HG02798 (cell line): Measurements from ENCODE around the gene ABCA4.

Source experiments
- ATAC-seq: cut with Tn5 transposase; IDR thresholded peaks from one replicate; pipeline ENCODE4 v1.9.1; 2021; ENCODE audit warnings: mild to moderate bottlenecking; ENCODE audit not compliant: unreplicated experiment, poor library complexity

Gene ABCA4

DNA sequence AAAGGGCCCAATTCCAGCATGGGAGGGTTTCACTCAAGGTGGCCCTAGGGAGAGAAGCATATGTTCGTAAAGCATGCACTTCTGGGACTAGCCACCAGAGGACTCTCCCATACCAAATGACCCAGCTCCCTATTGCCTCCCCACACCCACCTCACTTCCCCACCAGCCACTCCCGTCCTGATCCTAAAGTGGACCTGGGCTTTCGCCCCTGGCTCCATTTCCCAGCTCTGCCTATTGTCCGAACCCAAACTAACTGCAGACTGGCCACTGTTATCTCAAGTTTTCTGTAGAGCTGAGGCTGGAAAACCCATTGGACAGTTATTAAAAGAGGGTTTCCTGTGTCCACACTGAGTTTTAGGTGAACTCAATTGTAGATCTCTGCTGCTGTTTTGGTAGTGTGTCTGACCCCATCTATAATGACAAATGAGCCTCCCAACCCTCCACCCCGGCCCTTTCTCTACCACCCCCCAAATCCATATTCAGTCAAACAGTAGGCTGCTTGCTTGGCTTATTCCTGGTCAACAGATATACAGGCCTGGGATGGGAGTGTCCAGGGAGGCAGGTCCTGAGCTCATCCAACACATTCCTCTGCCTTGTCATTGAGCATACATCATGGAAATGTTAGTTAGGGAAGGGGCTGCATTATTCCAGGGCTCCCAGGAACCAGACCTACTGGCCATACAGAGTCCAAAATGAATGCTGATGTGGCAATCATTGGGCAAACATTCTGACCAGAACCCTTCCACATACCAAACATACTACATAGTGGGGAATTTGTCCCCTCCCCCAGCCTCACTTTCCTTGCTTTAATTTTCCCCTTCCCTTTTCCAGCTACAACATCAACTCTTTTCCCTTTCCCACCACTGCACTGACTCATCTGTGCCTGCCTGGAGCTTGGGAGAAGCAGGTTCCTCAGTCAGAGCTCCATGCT lies 59.2 kb downstream of the ABCA4 start:
- peak; percentile 87 for ATAC-seq

DNA sequence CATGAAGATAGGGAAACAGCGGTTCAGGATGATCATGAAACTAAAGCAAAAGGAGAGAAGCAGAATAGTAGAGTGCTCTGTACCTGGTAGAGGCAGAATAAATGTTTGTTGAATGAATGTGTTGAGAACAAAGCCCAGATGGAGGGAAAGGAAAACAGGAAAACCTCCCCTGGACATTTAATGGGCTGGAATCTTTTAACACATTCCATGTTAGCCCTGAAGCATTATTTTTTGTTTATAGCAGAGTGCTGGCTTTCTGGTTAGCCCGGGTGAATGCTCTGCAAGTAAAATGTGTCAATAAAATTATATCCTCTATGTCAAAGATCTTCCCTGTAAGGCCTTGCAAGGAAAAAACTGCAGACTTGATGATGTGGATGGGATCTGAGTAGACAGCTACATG lies 60.2 kb downstream of the ABCA4 start:
- ATAC-seq: no peak

DNA sequence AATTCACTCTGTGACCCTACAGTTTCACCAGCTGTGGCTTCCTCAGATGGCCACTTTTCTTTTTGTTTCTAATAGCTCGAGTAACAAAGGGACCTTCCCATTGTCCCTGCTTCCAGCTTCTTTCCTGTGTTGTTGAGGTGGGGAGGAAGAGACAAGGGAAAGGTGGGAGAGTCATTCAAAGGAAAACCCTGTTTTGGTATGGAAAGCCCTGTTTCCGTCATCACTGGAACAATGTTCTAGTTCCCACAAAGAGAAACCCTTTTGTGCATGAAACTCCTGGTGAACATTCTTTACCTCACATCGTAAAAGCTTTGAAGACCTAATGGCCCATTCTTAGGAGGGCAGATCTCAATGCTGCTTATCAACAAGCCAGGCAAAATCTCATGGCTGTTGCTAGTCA lies 62.2 kb downstream of the ABCA4 start:
- no peak for ATAC-seq

DNA sequence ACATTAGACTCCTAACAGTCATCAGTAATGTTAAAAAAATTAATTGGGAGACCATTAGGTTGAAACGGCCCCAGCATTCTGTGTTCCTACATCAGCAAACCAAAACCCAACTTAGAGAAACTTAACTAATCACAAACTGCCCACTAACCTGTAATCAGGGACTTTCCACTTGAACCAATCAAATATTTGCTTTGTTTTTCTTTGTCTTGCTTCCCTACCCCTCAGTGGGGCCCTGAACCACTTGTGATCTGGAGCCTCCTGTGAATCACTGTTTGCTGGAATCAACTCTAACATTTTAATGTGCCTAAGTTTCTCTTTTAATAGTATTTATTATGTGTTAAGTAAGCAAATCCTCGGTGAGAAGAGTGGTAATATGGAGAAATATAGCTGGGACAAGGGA lies 64.0 kb downstream of the ABCA4 start:
- ATAC-seq: no peak

DNA sequence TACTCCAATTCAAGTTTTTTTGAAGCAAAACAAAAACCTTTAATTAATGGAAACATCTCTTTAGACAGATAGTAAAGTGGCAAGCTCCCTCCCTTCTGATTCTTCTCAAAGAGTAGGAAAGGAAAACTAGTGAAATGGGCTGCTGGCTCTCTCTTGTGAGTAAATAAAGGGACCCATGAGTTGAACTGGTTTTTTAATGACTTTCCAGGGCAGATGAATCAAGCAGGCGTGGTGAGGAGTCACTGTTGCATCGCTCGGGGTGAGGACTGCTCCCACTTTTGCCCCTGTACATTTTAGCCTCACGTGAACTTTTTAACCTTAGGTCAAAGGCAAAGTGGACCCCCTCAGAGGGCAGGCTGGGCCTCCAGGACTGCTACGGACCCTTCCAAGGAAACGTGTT lies 64.8 kb downstream of the ABCA4 start:
- no peak for ATAC-seq

DNA sequence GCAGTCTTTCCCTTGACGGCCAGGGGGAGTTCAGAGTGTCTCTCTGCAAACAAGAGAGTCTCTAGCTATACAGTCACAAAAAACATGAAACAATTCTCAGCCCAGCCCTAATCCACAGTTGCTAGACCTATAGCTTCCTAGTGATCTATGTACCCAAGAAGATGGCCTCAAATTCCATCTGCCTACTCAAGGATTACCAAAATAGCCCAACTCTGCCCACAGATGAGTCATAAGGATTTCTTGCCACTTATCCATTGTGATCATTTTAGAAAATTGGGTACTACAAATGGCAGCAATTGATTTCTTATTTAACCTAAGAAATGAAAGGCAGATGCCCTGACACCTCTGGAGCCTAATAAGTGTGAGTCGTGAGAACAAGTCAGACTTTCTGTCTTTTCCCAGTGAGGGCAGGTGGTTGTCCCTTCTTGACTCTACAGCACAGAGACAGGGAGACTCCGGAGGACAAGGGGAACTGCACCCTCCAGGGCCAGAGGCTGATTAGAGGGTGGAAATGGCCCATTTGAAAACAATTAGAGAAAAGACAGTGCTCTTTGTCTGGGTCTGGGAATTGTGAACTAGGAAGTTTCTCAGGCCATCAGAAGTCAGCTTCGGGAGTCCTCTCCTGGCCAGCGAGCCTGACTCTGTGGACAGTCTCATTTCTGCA lies 65.4 kb downstream of the ABCA4 start:
- no peak for ATAC-seq

DNA sequence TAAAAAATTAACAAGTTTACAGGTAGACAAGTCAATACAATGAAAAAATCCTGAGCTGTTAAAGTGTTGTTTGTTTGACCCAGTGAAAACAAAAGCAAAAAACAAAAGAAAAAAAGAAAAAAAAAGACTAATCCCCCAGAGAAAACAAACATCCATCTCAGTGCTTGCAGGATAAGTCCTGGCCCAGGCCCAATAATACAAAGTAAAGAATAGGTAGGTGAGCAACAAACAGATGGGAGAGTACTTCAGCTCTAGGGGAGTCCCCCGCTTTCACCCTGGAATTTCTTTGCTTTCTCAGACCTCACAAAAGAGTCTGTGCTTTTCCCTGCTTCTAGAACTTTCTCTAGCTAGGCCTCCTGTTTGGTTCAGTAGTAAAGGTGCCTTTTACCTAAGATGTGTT lies 70.3 kb downstream of the ABCA4 start:
- no peak for ATAC-seq

DNA sequence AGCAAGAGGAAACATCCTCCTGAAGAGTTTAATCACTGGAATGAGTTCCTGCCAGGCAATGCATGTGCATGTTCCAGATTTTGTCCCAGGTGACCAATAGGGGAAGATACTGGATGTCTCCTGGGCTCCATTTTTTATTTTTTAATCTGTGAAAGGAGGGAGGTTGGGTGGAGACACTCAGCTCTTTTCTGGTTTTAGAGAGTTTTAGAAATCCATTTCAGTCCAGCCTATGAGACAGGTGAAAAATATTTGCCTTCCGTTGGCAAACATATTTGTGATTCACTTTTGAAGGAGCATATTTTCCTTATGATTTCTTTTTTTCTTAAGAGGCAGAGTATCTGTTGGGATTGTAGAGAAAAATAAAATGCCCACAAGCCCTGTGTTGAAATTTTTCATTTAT lies 70.7 kb downstream of the ABCA4 start:
- no peak for ATAC-seq

DNA sequence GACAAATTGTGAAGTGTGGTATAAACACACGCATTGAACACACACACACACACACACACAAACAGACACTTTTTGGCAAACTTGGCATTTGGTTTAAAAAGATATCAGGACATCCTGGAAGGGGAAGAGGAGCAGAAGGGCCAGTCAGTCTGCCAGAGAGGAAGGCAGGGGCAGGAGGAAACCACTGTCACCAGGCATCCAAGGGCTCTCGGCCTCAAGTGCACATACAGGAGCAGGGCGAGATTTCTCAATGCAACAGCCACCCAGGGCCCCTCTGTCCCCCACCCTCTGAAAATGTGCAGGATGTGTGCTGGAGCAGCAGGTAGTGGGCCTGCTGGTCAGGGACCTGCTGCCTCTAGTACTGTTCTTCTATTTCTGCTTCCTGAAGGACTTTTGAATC lies 71.2 kb downstream of the ABCA4 start:
- no peak for ATAC-seq

DNA sequence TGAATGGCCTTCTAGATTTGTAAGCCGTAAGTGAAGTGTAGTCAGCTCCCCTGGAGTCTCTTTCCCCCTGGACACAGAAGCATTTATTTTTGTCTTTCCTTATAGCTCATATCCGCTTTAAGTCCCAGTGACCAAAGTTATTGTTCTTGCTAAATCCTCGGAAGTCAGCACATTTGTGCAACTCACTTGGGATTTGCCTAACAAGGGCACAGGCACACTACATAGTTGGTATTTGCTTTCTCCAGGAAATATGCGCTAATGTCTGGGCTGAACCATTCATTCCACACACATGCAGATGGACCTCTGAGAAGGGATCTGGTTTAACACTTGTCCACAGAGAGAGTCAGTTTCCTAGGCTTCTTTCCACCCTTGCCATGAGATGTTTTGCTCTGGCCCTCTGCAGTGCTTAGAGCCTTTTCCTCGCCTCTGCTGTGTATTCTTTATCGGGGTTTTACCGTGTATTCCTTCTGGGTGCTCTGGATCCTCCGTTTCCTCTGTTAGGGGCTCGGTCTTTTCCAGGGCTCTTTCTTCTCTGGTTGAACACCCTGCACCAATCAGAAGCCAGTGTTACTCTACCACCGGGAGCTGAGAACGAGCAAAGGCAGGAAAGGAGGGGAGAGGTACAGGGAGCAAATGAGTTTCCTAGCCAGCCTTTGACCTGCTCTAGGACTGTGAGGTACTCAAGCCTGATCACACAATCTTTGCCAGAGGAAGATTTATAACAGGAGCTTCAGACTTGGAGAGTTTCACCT lies 72.4 kb downstream of the ABCA4 start:
- no peak for ATAC-seq

DNA sequence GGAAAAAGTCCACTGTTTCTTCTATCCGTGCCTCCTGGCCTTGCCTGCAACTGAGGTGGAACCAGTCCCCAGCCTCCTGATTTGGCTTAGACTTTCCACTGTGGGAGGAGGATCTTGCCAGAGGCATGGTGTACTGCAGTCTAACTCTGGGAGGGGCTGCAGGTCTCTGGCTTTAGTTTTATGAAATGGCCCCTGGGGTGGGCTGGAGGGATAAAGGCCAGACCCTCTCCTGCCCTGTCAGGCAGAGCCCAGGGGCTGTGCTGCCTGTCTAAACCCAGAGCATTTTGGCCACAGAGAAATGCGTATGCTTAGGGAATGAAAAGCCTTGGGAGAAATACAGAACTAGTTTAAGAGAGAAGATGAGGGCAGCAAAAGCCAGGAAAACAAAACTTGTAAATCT lies 73.0 kb downstream of the ABCA4 start:
- no peak for ATAC-seq

DNA sequence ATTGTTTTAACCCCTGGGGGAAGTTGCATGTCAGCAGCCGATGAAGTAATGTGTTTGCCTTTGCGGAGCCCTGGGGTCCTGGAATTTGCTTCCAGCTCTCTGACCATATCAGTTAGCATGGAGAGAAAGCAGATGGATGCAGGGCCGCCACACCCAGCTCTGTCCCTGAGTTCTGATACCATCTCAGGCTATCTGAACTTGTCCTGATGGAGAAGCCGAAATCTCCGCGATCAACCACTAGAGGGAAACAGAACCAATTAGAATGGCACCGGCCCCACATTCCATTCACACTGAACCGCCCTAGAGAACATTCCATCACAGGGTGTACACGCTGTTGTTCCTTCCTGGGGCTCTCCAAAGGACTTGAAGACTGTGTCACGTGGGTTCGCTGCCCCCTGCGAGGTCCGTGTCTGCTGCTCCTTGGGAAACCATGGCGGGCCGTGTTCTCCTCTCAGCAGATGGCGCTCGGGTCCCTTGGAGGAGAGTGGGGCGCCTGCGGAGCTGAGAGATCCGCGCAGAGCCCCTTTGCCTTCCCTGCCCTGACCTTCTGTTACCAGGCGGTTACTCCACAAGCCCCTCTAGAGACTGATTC lies 75.4 kb downstream of the ABCA4 start:
- peak; percentile 49 for ATAC-seq

DNA sequence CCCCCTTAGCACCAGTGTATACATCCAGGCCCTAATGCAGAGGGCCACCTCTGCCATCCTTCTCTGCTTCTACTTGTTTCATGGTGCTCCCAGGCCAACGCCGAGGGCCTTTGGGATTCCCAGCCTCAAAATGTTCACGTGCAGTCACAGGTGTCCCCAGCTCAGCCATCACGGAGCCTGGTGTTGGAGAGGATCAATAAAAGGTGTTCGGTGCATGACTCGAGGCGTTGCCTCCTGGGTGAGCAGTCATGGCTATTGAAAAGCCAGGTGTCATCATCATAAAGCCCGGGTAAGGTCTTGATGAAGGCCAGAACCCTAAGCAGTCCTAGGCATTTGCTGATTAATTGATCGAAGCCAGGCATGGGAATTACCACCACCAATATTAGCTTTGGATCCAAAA lies 76.1 kb downstream of the ABCA4 start:
- ATAC-seq: no peak

DNA sequence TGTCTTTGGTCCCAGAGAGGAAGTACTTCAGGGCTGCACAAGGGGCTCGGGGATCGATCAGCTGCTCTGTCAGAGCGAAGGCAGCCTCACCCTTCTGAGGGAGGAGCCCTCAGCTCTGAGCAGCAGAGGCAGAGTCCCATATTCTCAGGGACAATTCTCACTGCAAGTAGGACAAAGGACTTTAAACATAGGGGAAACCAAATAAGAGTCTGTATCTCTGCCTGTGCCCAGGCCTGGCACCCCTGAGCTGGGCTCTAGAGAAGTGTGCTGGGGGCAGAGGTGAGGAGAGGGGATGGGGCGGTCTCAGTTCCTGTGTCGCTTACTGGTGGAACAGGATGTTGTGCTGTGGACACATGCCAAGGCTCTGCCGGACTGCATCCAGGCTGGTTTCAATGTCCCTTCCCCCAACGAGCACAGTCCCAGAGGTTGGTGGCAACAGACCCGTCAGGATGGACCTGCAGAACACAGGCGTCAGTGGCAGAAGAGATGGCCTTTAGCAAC lies 76.6 kb downstream of the ABCA4 start:
- no peak for ATAC-seq

DNA sequence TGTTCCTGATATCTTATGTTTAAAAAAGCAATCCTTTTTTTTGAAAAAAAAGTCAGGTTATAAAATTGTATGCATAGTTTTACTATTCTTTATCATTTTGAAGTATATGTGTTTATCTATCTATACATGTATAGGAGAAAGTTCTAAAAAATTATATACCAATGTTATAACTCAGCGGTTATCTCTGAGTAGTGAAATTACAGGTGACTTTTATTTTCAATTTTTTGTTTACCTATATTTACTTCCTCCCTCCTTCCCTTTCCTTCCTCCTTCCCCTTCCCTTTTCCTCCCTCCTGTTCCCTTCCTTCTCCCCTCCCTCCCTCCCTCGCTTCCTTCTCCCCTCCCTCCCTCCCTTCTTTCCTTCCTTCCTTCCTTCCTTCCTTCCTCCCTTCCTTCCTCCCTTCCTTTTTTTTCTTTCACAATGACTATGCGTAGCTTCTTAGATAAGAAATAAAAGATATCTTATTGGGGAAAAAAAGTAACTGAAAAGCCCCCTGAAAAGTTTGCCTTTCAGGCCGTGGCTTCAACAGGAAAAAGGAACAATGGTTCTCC lies 77.1 kb downstream of the ABCA4 start:
- no peak for ATAC-seq

DNA sequence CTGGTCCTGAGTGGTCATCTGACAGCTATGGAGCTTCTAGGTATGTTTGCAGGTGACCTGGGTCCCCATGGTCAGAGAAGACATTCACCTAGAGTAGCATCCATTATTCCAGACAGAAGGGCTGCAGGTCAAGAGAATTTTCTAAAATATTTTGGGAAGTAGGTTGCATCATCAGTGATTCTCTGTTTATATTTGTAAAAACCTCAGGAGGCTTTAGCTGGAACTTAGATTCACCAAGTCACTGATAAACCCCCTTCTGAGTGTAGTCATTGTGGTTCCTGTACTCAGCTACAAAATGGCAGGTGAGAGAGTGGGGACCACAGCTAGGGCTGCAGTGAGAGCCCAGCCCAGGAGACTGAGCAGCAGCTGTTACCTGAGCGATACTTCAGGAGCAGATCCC lies 78.6 kb downstream of the ABCA4 start:
- ATAC-seq: no peak

DNA sequence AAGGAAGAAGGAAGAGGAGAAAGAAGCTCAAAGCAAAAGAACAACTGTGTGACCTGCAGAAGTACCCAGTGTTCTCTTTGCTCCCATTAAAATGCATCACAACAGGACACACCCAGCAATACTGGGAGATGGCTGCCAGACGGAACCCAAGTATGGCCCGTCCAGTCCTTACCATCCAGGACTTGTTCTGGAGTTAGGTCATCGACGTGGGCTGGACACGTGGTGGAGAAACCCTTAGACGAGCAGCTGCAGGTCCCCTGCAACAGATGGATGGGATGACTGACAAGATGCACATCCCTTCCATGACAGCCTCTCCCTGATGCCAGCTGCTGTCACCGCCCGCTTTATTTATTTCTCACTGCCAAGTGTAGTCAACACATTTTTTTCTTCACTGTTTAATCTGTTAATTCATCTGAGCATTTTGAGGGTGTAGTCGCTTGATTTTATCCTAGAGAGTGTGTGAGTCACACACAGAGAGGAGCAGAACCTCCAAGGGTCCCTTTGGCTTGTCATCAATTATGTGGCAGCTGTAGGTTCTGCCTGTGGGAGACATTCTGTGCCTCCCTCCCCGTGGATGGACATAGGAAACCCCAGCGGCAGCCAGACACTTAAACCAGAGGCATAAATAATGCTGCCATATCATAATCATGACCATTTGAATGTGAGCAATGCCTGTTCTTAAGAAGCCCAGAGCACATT lies 80.9 kb downstream of the ABCA4 start:
- ATAC-seq: no peak

DNA sequence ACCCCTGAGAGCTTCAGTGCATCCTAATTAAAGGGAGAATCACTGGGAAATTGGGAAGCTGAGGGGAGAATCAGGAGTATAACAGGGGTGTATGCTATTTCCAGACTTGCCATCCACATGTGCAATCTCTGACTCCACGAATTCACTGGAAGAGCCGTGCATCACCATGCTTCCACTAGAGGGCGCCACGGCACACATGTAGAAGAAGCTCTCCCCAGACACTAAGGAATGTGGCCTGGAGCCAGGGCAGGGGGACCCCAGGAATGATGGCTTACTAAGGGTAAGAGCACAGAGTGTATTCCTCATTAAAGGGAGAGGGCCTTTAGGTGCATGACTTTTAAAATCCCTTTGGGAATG lies 81.5 kb downstream of the ABCA4 start:
- ATAC-seq: peak; percentile 50

DNA sequence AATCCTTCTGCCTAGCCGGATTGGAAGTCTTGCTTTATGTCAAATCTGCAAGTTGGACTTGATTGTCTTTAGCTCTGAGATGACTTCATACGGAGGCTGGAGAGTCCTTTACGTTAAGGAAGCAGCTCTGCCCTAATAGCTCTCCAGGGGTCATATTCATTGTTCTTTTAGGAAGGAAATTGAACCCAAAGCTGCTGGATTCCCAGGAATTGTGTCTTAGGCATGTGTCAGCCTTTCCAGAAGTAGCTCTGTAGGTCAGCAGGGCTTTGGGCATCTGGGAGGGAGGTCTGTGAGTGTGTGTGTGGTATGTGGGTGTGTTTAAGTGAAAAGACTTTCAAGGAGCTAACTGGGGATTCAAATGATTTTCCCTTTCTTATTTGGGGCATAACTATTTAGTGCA lies 82.4 kb downstream of the ABCA4 start:
- ATAC-seq: no peak
